ENCODE measurements around the gene FIGN. TPM values are rescaled to one million over a fixed set of nuclear protein-coding genes. Genes with fewer than 3 reads are reported as not detected.

FIGN gene
- total RNA-seq, 1 experiment from 2014 or later: not detected

DNA sequence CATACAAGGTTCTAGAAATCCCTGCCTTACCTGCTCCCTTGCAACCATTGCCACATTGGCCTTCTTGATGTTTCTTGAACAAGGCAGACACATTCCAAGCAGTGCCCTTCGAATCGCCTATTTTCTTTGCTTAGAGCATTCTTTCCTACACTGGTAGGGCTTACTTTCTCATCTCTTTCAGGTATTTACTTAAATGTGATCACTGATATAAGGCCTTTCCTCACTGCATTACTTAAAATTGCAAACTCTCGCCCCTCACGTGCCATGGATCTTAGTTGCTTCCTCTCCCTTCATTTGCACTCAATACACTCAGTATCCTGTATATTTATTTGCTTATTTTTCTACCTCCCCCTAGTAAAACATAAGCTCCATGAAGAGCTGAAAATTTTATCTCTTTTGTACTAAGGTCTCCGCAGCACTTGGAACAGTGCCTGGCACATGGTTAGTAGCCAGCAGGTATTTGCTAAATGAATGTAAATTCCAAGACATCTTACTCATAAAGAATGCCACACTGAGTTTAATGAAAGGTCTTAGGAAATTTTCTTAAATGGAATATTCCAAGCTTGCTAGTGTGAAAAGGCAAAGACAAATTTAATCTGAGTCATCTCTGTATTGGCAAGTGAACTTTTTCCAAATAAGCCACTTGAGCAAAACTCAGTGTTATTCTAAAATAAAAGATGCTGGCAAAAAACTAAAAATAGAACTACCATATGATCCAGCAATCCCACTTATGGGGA is 42.4 kb upstream of the FIGN start:
- no peak overlapping the region for H3K27ac Mint-ChIP-seq (ENCODE audit: unreplicated experiment)
- Histone ChIP-seq H3K36me3 (ENCODE audit: control insufficient read depth, insufficient read depth, low read length) (no peaks in the 10 kb centered on the region), H3K4me3 (ENCODE audit: low read depth, low read length) (no peak overlapping the region), H3K4me1 (0 out of 2 replicates have a peak, but pooled peaks cover 4% of the 10 kb centered on the region), H3K9me3 (no peaks in the 10 kb centered on the region), H3K27me3 (replicated peaks; ENCODE audit: control insufficient read depth, insufficient read depth, low read length) (no peaks in the 10 kb centered on the region)
- no TSS peak for BruUV-seq (replicated peaks)
- DNase-seq: no peak
- H3K4me3 Mint-ChIP-seq (ENCODE audit: unreplicated experiment): no peak overlapping the region
- H3K9me3 Mint-ChIP-seq (ENCODE audit: unreplicated experiment): no peaks in the 10 kb centered on the region
- no peaks in the 10 kb centered on the region for H3K27me3 Mint-ChIP-seq (ENCODE audit: insufficient read depth, unreplicated experiment)
- intact Hi-C loops (cut with micrococcal nuclease; ENCODE audit: unreplicated experiment): no loop called here
- ChIA-PET CTCF (no interaction called here), POLR2A (no interaction called here)
- H3K4me1 Mint-ChIP-seq (ENCODE audit: low read depth, unreplicated experiment): peaks cover 6% of the 10 kb centered on the region
- no peaks in the 10 kb centered on the region for H3K36me3 Mint-ChIP-seq (ENCODE audit: insufficient read depth, unreplicated experiment)
- TF ChIP-seq, protein P1, sequence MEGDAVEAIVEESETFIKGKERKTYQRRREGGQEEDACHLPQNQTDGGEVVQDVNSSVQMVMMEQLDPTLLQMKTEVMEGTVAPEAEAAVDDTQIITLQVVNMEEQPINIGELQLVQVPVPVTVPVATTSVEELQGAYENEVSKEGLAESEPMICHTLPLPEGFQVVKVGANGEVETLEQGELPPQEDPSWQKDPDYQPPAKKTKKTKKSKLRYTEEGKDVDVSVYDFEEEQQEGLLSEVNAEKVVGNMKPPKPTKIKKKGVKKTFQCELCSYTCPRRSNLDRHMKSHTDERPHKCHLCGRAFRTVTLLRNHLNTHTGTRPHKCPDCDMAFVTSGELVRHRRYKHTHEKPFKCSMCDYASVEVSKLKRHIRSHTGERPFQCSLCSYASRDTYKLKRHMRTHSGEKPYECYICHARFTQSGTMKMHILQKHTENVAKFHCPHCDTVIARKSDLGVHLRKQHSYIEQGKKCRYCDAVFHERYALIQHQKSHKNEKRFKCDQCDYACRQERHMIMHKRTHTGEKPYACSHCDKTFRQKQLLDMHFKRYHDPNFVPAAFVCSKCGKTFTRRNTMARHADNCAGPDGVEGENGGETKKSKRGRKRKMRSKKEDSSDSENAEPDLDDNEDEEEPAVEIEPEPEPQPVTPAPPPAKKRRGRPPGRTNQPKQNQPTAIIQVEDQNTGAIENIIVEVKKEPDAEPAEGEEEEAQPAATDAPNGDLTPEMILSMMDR (IDR thresholded peaks at IDR 0.05; ENCODE audit: insufficient read depth in 1 of 2, low read depth in 1 of 2, low read length in 1 of 2, severe bottlenecking in 1 of 2, unreplicated experiment in 1 of 2): no peak

DNA sequence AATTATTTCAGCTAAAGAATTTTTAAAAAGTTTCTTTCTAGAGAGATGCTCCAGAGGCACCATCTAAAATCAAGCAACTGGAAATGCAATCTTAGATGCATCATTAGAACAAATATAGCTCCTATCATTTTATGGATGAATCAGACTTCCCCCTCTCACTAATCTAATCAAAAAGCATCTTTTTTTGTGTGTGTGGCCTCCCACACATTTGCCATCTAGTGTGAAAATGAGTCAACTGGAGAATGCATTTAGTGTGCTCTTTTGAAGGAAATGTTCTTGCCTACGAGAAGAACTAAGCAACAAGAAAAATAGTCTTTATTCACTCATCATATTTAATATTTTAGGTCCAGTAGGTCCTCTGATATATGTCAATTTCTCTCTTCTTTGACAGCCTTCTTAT is 39.5 kb upstream of the FIGN start:
- intact Hi-C loops (cut with micrococcal nuclease; ENCODE audit: unreplicated experiment): no loop called here
- no peaks in the 10 kb centered on the region for H3K36me3 Mint-ChIP-seq (ENCODE audit: insufficient read depth, unreplicated experiment)
- no peaks in the 10 kb centered on the region for H3K9me3 ChIP-seq
- H3K4me3 ChIP-seq (ENCODE audit: low read depth, low read length): no peak overlapping the region
- peaks cover 6% of the 10 kb centered on the region for H3K4me1 Mint-ChIP-seq (ENCODE audit: low read depth, unreplicated experiment)
- H3K36me3 ChIP-seq (ENCODE audit: control insufficient read depth, insufficient read depth, low read length): no peaks in the 10 kb centered on the region
- no peaks in the 10 kb centered on the region for H3K27me3 ChIP-seq (replicated peaks; ENCODE audit: control insufficient read depth, insufficient read depth, low read length)
- ChIA-PET POLR2A (no interaction called here), CTCF (no interaction called here)
- DNase-seq: no peak
- no peaks in the 10 kb centered on the region for H3K27me3 Mint-ChIP-seq (ENCODE audit: insufficient read depth, unreplicated experiment)
- H3K27ac Mint-ChIP-seq (ENCODE audit: unreplicated experiment): no peak overlapping the region
- no peaks in the 10 kb centered on the region for H3K9me3 Mint-ChIP-seq (ENCODE audit: unreplicated experiment)
- TF ChIP-seq, protein P1 (IDR thresholded peaks at IDR 0.05; ENCODE audit: insufficient read depth in 1 of 2, low read depth in 1 of 2, low read length in 1 of 2, severe bottlenecking in 1 of 2, unreplicated experiment in 1 of 2): no peak
- H3K4me1 ChIP-seq: 0 out of 2 replicates have a peak, but pooled peaks cover 4% of the 10 kb centered on the region
- no TSS peak for BruUV-seq (replicated peaks)
- H3K4me3 Mint-ChIP-seq (ENCODE audit: unreplicated experiment): no peak overlapping the region

DNA sequence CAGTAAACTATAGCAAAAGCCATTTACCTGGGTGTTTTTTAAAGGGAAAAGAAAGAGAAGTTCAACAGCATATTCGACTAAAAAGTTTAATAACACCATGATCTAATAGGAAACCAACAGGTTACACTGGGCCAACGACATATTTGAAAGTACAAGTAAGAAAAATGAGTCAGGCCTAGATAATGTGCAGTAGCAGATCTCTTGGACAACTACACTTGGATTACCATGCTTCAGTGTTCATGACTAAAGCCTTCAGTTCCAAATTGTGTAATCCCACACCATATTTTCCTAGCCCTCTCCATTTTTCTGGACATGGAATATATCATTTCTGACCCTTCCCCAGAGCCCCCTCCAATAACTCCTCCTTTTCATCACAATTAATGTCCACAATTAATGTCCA is 39.1 kb upstream of the FIGN start:
- H3K4me3 Mint-ChIP-seq (ENCODE audit: unreplicated experiment): no peak overlapping the region
- no TSS peak for BruUV-seq (replicated peaks)

More for the DNA sequence above, 39.1 kb upstream of the FIGN start:
- ChIA-PET CTCF (no interaction called here), POLR2A (no interaction called here)
- H3K27me3 ChIP-seq (replicated peaks; ENCODE audit: control insufficient read depth, insufficient read depth, low read length): no peaks in the 10 kb centered on the region
- DNase-seq: no peak
- Mint-ChIP-seq H3K27ac (ENCODE audit: unreplicated experiment) (no peak overlapping the region), H3K36me3 (ENCODE audit: insufficient read depth, unreplicated experiment) (no peaks in the 10 kb centered on the region), H3K27me3 (ENCODE audit: insufficient read depth, unreplicated experiment) (no peaks in the 10 kb centered on the region), H3K9me3 (ENCODE audit: unreplicated experiment) (no peaks in the 10 kb centered on the region), H3K4me1 (ENCODE audit: low read depth, unreplicated experiment) (peaks cover 6% of the 10 kb centered on the region)
- no peaks in the 10 kb centered on the region for H3K9me3 ChIP-seq
- intact Hi-C loops (cut with micrococcal nuclease; ENCODE audit: unreplicated experiment): no loop called here
- H3K4me1 ChIP-seq: 0 out of 2 replicates have a peak, but pooled peaks cover 4% of the 10 kb centered on the region
- H3K36me3 ChIP-seq (ENCODE audit: control insufficient read depth, insufficient read depth, low read length): no peaks in the 10 kb centered on the region
- H3K4me3 ChIP-seq (ENCODE audit: low read depth, low read length): no peak overlapping the region
- TF ChIP-seq, protein P1 (IDR thresholded peaks at IDR 0.05; ENCODE audit: insufficient read depth in 1 of 2, low read depth in 1 of 2, low read length in 1 of 2, severe bottlenecking in 1 of 2, unreplicated experiment in 1 of 2): no peak
